A549 (cell line): ENCODE results near the gene HNRNPAB. TPM values are rescaled to one million over a fixed set of nuclear protein-coding genes. Genes with fewer than 3 reads are reported as not detected.

ENCODE experiments used
- ATAC-seq, 2 experiments: fragments of 200-7000 bp in 1 of 2; fragments of >200 bp in 1 of 2; cut with Nextera tagmentation in 1 of 2; cut with Tn5 transposase in 1 of 2; 3 replicates each; pipeline versions ENCODE4 v1.8.0 to v1.9.1; 2018 to 2020; ENCODE audit warnings: mild to moderate bottlenecking in 1 of 2, moderate library complexity in 1 of 2
- CTCF ChIA-PET: fragments of 300-600 bp; sonication (Branson Sonifier 250); formaldehyde crosslinking; extraction: SDS; loops from one replicate; lab custom pipeline; 2021; ENCODE audit warnings: antibody characterized with exemption, inconsistent platforms; lab: Yijun Ruan, JAX
- POLR2A ChIA-PET: fragments of 350-600 bp; formaldehyde crosslinking; extraction: SDS; loops from one replicate; lab custom pipeline; 2021; ENCODE audit warnings: antibody characterized with exemption, inconsistent platforms; lab: Yijun Ruan, JAX
- DNase-seq, 2 experiments: peaks; one replicate each; pipeline versions ENCODE4 v3.0.0 to v3.0.0-alpha.2; 2011 to 2016; ENCODE audit warnings: low read depth in 1 of 2, low spot score in 1 of 2
- FAIRE-seq: peaks from 2 replicates; lab custom pipeline; 2011; peaks lifted over from hg19 to GRCh38; lab: Jason Lieb, UNC
- H3K27ac ChIP-seq, 2 experiments: fragments of >200 bp; sonication (Bioruptor Twin); formaldehyde crosslinking; 3 replicates each; pipeline ENCODE4 v1.5.1; 2016 to 2017
- H3K4me1 ChIP-seq: fragments of >200 bp; sonication (Bioruptor Twin); formaldehyde crosslinking; 3 replicates; pipeline ENCODE4 v1.6.1; 2016
- H3K4me2 ChIP-seq: fragments of >200 bp; sonication (Bioruptor Twin); formaldehyde crosslinking; 3 replicates; pipeline ENCODE4 v1.6.1; 2016
- H3K4me3 ChIP-seq: fragments of >200 bp; sonication (Bioruptor Twin); formaldehyde crosslinking; 3 replicates; pipeline ENCODE4 v1.5.1; 2016
- H3K9me3 ChIP-seq: fragments of >200 bp; sonication (Bioruptor Twin); formaldehyde crosslinking; 3 replicates; pipeline ENCODE4 v1.6.1; 2016
- BHLHE40 ChIP-seq: IDR thresholded peaks from 2 replicates; pipeline ENCODE4 v1.6.1; 2012; ENCODE audit warnings: low read depth, low read length, inconsistent platforms
- CHD4 ChIP-seq: fragments of 200-600 bp; sonication (generic); IDR thresholded peaks from 2 replicates; pipeline ENCODE4 v1.6.1; 2016; ENCODE audit warnings: antibody characterized with exemption, mild to moderate bottlenecking, borderline replicate concordance
- ESRRA ChIP-seq: fragments of 150-350 bp; IDR thresholded peaks from 2 replicates; pipeline ENCODE4 v1.6.1; 2014; ENCODE audit warnings: mild to moderate bottlenecking, low read length, borderline replicate concordance
- FOSL2 ChIP-seq, 2 experiments: fragments of 450-650 bp in 1 of 2; fragments of >200 bp in 1 of 2; sonication (Bioruptor Twin) in 1 of 2; formaldehyde crosslinking; IDR thresholded peaks; 2 replicates each; pipeline versions ENCODE4 v1.5.0 to v1.6.1; 2016 to 2020; ENCODE audit warnings: mild to moderate bottlenecking in 1 of 2, moderate library complexity in 1 of 2
- HEYL ChIP-seq: fragments of 250-450 bp; sonication (Bioruptor Pico); IDR thresholded peaks from 2 replicates; pipeline ENCODE4 v1.8.0; 2021; ENCODE audit warnings: mild to moderate bottlenecking, moderate library complexity
- HOXA7 ChIP-seq: fragments of 250-450 bp; sonication (Bioruptor Pico); IDR thresholded peaks from 2 replicates; pipeline ENCODE4 v1.5.0; 2020; ENCODE audit warnings: mild to moderate bottlenecking, moderate library complexity
- HOXB5 ChIP-seq: fragments of 250-450 bp; sonication (Bioruptor Pico); IDR thresholded peaks from 2 replicates; pipeline ENCODE4 v1.5.0; 2020; ENCODE audit warnings: mild to moderate bottlenecking, moderate library complexity
- MAZ ChIP-seq: fragments of 150-350 bp; IDR thresholded peaks from 2 replicates; pipeline ENCODE4 v1.6.1; 2014; ENCODE audit warnings: antibody characterized with exemption, low read depth, low read length, borderline replicate concordance
- MYC ChIP-seq: IDR thresholded peaks from 2 replicates; pipeline ENCODE4 v1.6.1; 2012; ENCODE audit warnings: mild to moderate bottlenecking, inconsistent platforms, low read length, improper control_type of control experiment, borderline replicate concordance
- NR3C1 ChIP-seq: fragments of >200 bp; sonication (Bioruptor Twin); formaldehyde crosslinking; IDR thresholded peaks from 3 replicates; pipeline ENCODE4 v1.6.1; 2017
- POLR2AphosphoS2 ChIP-seq: conservative IDR thresholded peaks from 2 replicates; pipeline ENCODE4 v1.6.1; 2012; ENCODE audit warnings: low read length, improper control_type of control experiment, inconsistent platforms
- RARB ChIP-seq: fragments of 250-450 bp; sonication (Bioruptor Pico); IDR thresholded peaks from 2 replicates; pipeline ENCODE4 v1.8.0; 2021; ENCODE audit warnings: mild to moderate bottlenecking, moderate library complexity
- RNF2 ChIP-seq: fragments of 200-600 bp; sonication (generic); IDR thresholded peaks from 2 replicates; pipeline ENCODE4 v1.6.1; 2016; ENCODE audit warnings: low read depth, mild to moderate bottlenecking, antibody characterized with exemption, moderate library complexity, borderline replicate concordance
- SMC3 ChIP-seq: fragments of >200 bp; sonication (Bioruptor Twin); formaldehyde crosslinking; IDR thresholded peaks from 3 replicates; pipeline ENCODE4 v1.6.1; 2018; ENCODE audit warnings: inconsistent platforms
- TFCP2L1 ChIP-seq: fragments of 250-450 bp; sonication (Bioruptor Pico); IDR thresholded peaks from 2 replicates; pipeline ENCODE4 v1.5.0; 2021; ENCODE audit warnings: mild to moderate bottlenecking
- ZFP36 ChIP-seq: fragments of 450-650 bp; IDR thresholded peaks from 2 replicates; pipeline ENCODE4 v1.6.1; 2014; ENCODE audit warnings: borderline replicate concordance; ENCODE audit not compliant: partially characterized antibody
- ZNF302 ChIP-seq: fragments of 250-450 bp; sonication (Bioruptor Pico); IDR thresholded peaks from 2 replicates; pipeline ENCODE4 v1.9.0; 2021; ENCODE audit warnings: inconsistent platforms, mild to moderate bottlenecking, moderate library complexity
- WGBS: methylation state at CpG from one replicate; pipeline ENCODE4 v1.1.6; 2017; ENCODE audit errors: missing lambda C conversion rate; 5-methylcytosine and 5-hydroxymethylcytosine counted together
- polyA plus RNA-seq, 4 experiments: library from polyadenylated mRNA; depleted of rRNA in 3 of 4; stranded (reverse); fragments of >200 nt; fragmentation: RNase III in 1 of 4; extraction: RNeasy Plus Mini Kit Qiagen cat#74134 plus additional on column Dnase treatment in 1 of 4; gene quantifications; 2 replicates in 3 of 4; 3 replicates in 1 of 4; pipeline ENCODE4 v1.2.3, GENCODE V29; 2011 to 2017
- TF ChIP-seq, protein P1 (sequence below): fragments of 250-450 bp; sonication (Bioruptor Pico); IDR thresholded peaks from 2 replicates; pipeline ENCODE4 v1.5.0; 2021; ENCODE audit warnings: mild to moderate bottlenecking, moderate library complexity, borderline replicate concordance
- TF ChIP-seq, protein P2 (sequence below): fragments of >200 bp; sonication (Bioruptor Twin); formaldehyde crosslinking; IDR thresholded peaks from 3 replicates; pipeline ENCODE4 v1.6.1; 2016

The HNRNPAB gene
- polyA plus RNA-seq, 2 of the 4 experiments (the other 2 are of a cell fraction) = 200 to 352 TPM

- TF ChIP-seq HOXA7 (CRISPR knock-in tag) (no peak), ZFP36 (peak; percentile 47), HEYL (CRISPR knock-in tag) (no peak), MYC (no peak), FOSL2 (IDR thresholded peaks at IDR 0.05) (no peak), FOSL2 (CRISPR knock-in tag; IDR thresholded peaks at IDR 0.05) (no peak), CHD4 (no peak), ZNF302 (CRISPR knock-in tag) (no peak), RNF2 (no peak), RARB (CRISPR knock-in tag) (no peak), SMC3 (peak; percentile 55)
- TF ChIP-seq, protein P1, sequence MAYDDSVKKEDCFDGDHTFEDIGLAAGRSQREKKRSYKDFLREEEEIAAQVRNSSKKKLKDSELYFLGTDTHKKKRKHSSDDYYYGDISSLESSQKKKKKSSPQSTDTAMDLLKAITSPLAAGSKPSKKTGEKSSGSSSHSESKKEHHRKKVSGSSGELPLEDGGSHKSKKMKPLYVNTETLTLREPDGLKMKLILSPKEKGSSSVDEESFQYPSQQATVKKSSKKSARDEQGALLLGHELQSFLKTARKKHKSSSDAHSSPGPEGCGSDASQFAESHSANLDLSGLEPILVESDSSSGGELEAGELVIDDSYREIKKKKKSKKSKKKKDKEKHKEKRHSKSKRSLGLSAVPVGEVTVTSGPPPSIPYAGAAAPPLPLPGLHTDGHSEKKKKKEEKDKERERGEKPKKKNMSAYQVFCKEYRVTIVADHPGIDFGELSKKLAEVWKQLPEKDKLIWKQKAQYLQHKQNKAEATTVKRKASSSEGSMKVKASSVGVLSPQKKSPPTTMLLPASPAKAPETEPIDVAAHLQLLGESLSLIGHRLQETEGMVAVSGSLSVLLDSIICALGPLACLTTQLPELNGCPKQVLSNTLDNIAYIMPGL (CRISPR knock-in tag) = no peak
Measured at GRCh38 chr5:178234750-178235587, 30.6 kb downstream of the HNRNPAB start (continued).

DNA sequence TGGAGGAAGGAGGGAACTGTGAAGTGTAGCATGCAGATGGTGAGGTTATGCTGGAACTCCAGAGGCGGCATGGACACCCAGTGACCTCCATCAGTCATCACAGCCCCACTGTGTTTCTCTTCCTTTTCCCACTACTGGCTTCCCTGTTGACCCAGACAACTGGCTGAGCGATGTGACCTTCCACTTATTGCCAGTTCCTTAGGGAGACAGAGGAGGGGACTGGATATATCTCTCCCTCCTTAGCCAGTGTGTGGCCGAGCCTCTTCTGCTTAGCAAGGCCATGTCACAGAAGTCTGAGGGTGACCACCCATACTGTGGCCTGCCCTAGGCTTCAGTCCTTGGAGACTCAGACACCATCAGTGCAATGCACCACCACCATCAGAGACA lies 31.2 kb downstream of the HNRNPAB start:
- 82% methylated on average over 3 of the region's 3 CpGs for WGBS
- DNase-seq (no peak), ATAC-seq (no peak)
- peaks cover 14% of the 10 kb centered on the region for H3K4me1 ChIP-seq
- H3K27ac ChIP-seq = no peak overlapping the region
- CTCF ChIA-PET = interaction anchor here (0.7 to 1.3 kb wide), 7 partner anchors 11 to 1259 kb away, joined by 3 to 6 read pairs (median 4); no protein-coding TSS in a partner anchor
- TF ChIP-seq SMC3 (no peak), HOXA7 (CRISPR knock-in tag) (no peak), POLR2AphosphoS2 (no peak), TFCP2L1 (CRISPR knock-in tag) (no peak), ZFP36 (no peak), FOSL2 (IDR thresholded peaks at IDR 0.05) (no peak), FOSL2 (CRISPR knock-in tag; IDR thresholded peaks at IDR 0.05) (no peak), MAZ (no peak), HOXB5 (CRISPR knock-in tag) (no peak), BHLHE40 (no peak), CHD4 (no peak)
- TF ChIP-seq, protein P2, sequence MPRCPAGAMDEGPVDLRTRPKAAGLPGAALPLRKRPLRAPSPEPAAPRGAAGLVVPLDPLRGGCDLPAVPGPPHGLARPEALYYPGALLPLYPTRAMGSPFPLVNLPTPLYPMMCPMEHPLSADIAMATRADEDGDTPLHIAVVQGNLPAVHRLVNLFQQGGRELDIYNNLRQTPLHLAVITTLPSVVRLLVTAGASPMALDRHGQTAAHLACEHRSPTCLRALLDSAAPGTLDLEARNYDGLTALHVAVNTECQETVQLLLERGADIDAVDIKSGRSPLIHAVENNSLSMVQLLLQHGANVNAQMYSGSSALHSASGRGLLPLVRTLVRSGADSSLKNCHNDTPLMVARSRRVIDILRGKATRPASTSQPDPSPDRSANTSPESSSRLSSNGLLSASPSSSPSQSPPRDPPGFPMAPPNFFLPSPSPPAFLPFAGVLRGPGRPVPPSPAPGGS = no peak
- TF ChIP-seq, all 56 proteins: peak for 0
- no peaks in the 10 kb centered on the region for H3K9me3 ChIP-seq
- POLR2A ChIA-PET = interaction anchor here (1.0 kb wide), 1 partner anchor 31 kb away, joined by 3 read pairs; the partner anchor contains the start of gene HNRNPAB
- H3K4me2 ChIP-seq = no peak overlapping the region
- no peak overlapping the region for H3K4me3 ChIP-seq
- FAIRE-seq = no peak

DNA sequence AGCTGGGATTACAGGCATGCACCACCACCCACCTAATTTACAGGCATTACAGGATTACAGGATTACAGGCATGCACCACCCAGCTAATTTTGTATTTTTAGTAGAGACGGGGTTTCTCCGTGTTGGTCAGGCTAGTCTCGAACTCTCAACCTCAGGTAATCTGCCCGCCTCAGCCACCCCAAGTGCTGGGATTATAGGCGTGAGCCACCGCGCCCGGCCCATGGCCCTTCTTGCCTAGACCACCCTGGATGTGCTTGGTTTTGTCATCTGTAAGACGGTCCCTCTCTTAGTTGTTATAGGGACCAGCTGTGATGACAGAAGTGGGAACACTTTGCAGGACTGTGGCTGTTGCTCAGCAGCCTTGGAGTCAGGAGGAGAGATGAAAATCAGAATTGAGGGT lies 31.8 kb downstream of the HNRNPAB start:
- no peak for FAIRE-seq
- no peak overlapping the region for H3K4me3 ChIP-seq
- H3K4me2 ChIP-seq = no peak overlapping the region
- no peak for DNase-seq
- no peaks in the 10 kb centered on the region for H3K9me3 ChIP-seq
- no peak for ATAC-seq
- ChIA-PET CTCF (interaction anchor here (0.7 kb wide), 1 partner anchor 20 kb away, joined by 5 read pairs; no protein-coding TSS in a partner anchor), POLR2A (no interaction called here)
- H3K4me1 ChIP-seq = peaks cover 9% of the 10 kb centered on the region
- no peak for TF ChIP-seq POLR2AphosphoS2
- no peak for TF ChIP-seq FOSL2 (IDR thresholded peaks at IDR 0.05)
- TF ChIP-seq FOSL2 (CRISPR knock-in tag; IDR thresholded peaks at IDR 0.05) = no peak
- no peak for TF ChIP-seq ESRRA
- no peak for TF ChIP-seq NR3C1
- TF ChIP-seq, protein P1 (CRISPR knock-in tag) = no peak
- TF ChIP-seq MYC = no peak
- no peak overlapping the region for H3K27ac ChIP-seq
- 93% methylated on average over 9 of the region's 9 CpGs for WGBS
